Stimulated activated CD8-positive, alpha-beta memory T cell treated with anti-CD3 and anti-CD28 coated beads, Interleukin-2, amount 100 ng/mL, for 1 hour (primary cell): Measurements from ENCODE around the gene IL18R1.
A peak's percentile ranks its signal among the peaks of the same experiment; 100 is the strongest.
"Not testable (repeated sequence)": the region's sequence is repeated elsewhere in the genome, so short reads cannot be mapped to it uniquely, and the experiment has no call there.

ENCODE experiments used
- DNase-seq, 2 donors: peaks; one replicate each; pipeline ENCODE4 v3.0.0-alpha.2; 2020; ENCODE audit warnings: low read depth in 2 of 2

IL18R1 gene

GRCh38 chr2:102355526-102356380 lies at the start of gene IL18R1:
Gene IL18R1 (plus strand): TSS chr2:102355796. CDS start chr2:102362661, 6,865 bp downstream.
- DNase-seq = peak; percentile 34 to 46

- DNase-seq = no peak
These were observed 49.5 kb upstream of the IL18R1 start for GRCh38 chr2:102306125-102306524.

GRCh38 chr2:102310964-102311640 lies 44.5 kb upstream of the IL18R1 start, which contains the start of gene IL1RL1:
Gene IL1RL1 (plus strand): TSS chr2:102311563. CDS start chr2:102338265, 26,702 bp downstream.
- no peak for DNase-seq

- no peak for DNase-seq
These were observed 42.6 kb upstream of the IL18R1 start for GRCh38 chr2:102313025-102313424.

GRCh38 chr2:102313471-102313870 lies 42.1 kb upstream of the IL18R1 start:
- DNase-seq = no peak

- DNase-seq = no peak
These were observed 41.6 kb upstream of the IL18R1 start for GRCh38 chr2:102313950-102314349.

- DNase-seq = no peak
These were observed 39.7 kb upstream of the IL18R1 start for GRCh38 chr2:102315921-102316320.

- DNase-seq = no peak
These were observed 37.9 kb upstream of the IL18R1 start for GRCh38 chr2:102317715-102318114.

- DNase-seq = no peak
These were observed 37.2 kb upstream of the IL18R1 start for GRCh38 chr2:102318437-102318836.

- no peak for DNase-seq
These were observed 33.5 kb upstream of the IL18R1 start for GRCh38 chr2:102321941-102322719.

GRCh38 chr2:102324914-102325313 lies 30.7 kb upstream of the IL18R1 start:
- DNase-seq = not testable (repeated sequence)

GRCh38 chr2:102331311-102331980 lies 24.1 kb upstream of the IL18R1 start:
- DNase-seq = no peak

- no peak for DNase-seq
These were observed 21.1 kb upstream of the IL18R1 start for GRCh38 chr2:102334486-102334885.

GRCh38 chr2:102335871-102336366 lies 19.7 kb upstream of the IL18R1 start:
- DNase-seq = no peak

GRCh38 chr2:102336502-102336945 lies 19.1 kb upstream of the IL18R1 start:
- DNase-seq = no peak

- DNase-seq = no peak
These were observed 18.6 kb upstream of the IL18R1 start for GRCh38 chr2:102337012-102337411.

- no peak for DNase-seq
These were observed 17.9 kb upstream of the IL18R1 start for GRCh38 chr2:102337481-102338386.

- DNase-seq = no peak
These were observed 14.8 kb upstream of the IL18R1 start for GRCh38 chr2:102340778-102341177.

GRCh38 chr2:102342888-102343287 lies 12.7 kb upstream of the IL18R1 start:
- no peak for DNase-seq

- no peak for DNase-seq
These were observed 11.2 kb upstream of the IL18R1 start for GRCh38 chr2:102344397-102344796.
